IPS-NIHi11 (cell line): ENCODE measurements around the gene KIAA1586.

Experiments used
- DNase-seq: peaks from one replicate; pipeline ENCODE4 v3.0.0; 2012; ENCODE audit warnings: mixed read lengths, low spot score

The KIAA1586 gene

GRCh38 chr6:57104336-57104735 is 57.8 kb downstream of the KIAA1586 start:
- DNase-seq: no peak
